ENCODE results near the gene FGF3. TPM values are rescaled to one million over a fixed set of nuclear protein-coding genes. Genes with fewer than 3 reads are reported as not detected.

Gene FGF3
- total and polyA plus RNA-seq, 10 of the 15 experiments (the other 5 are each of a cell fraction or from before 2014, with no cell fraction given) = not detected

DNA sequence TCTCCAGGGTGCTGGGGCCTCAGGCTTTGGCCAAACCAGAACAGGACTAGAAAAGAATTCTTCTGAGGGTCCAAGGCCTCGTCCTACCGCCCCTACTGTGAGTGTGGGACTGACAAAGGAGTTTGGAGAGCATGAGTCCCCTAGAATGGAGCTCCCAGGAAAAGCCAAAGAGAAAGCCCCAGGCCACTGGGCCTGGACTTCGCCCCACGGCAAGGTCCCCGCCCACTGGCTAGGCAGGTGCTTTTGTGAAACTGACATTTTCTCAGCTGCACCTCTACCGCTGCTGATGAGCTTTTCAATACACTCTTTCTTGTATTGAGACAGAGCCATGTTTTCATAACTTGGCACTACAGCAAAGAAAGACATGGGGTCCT lies 9.7 kb upstream of the FGF3 start (continued):
- TF ChIP-seq ZNF384 (IDR thresholded peaks at IDR 0.05; ENCODE audit: borderline replicate concordance, low read depth, low read length) (no peak), LARP7 (IDR thresholded peaks at IDR 0.05) (no peak)

- no peaks in the 10 kb centered on the region for H4K20me1 ChIP-seq (ENCODE audit: control insufficient read depth, insufficient read depth)
- TF ChIP-seq FOS (IDR thresholded peaks at IDR 0.05; ENCODE audit: borderline replicate concordance, extremely low read depth, insufficient read length) = no peak
- TF ChIP-seq, protein P1, sequence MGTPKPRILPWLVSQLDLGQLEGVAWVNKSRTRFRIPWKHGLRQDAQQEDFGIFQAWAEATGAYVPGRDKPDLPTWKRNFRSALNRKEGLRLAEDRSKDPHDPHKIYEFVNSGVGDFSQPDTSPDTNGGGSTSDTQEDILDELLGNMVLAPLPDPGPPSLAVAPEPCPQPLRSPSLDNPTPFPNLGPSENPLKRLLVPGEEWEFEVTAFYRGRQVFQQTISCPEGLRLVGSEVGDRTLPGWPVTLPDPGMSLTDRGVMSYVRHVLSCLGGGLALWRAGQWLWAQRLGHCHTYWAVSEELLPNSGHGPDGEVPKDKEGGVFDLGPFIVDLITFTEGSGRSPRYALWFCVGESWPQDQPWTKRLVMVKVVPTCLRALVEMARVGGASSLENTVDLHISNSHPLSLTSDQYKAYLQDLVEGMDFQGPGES (IDR thresholded peaks at IDR 0.05) = no peak
- no peak for TF ChIP-seq NR2F1 (conservative IDR thresholded peaks at IDR 0.05)
- TF ChIP-seq IKZF1 (conservative IDR thresholded peaks at IDR 0.05) = no peak
- no peak for TF ChIP-seq EP300 (IDR thresholded peaks at IDR 0.05; ENCODE audit: borderline replicate concordance in 1 of 2, control insufficient read depth in 1 of 2, low read depth in 2 of 2, low read length in 2 of 2)
- TF ChIP-seq, protein P2, sequence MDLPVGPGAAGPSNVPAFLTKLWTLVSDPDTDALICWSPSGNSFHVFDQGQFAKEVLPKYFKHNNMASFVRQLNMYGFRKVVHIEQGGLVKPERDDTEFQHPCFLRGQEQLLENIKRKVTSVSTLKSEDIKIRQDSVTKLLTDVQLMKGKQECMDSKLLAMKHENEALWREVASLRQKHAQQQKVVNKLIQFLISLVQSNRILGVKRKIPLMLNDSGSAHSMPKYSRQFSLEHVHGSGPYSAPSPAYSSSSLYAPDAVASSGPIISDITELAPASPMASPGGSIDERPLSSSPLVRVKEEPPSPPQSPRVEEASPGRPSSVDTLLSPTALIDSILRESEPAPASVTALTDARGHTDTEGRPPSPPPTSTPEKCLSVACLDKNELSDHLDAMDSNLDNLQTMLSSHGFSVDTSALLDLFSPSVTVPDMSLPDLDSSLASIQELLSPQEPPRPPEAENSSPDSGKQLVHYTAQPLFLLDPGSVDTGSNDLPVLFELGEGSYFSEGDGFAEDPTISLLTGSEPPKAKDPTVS (IDR thresholded peaks at IDR 0.05; ENCODE audit: low read depth, low read length) = no peak
- no peak for TF ChIP-seq NKRF (conservative IDR thresholded peaks at IDR 0.05)
- TF ChIP-seq SMAD1 (IDR thresholded peaks at IDR 0.05; ENCODE audit: low read depth, partially characterized antibody) = no peak
- H3K9me3 ChIP-seq (replicated peaks; ENCODE audit: control insufficient read depth, insufficient read depth, low read length) = no peaks in the 10 kb centered on the region
- SMC1A ChIA-PET (ENCODE audit: uncharacterized antibody, unreplicated experiment) = no interaction called here
- no peak for DNase-seq (ENCODE audit: low read depth, low spot score)
- POLR2A ChIA-PET = no interaction called here
- no peaks in the 10 kb centered on the region; a peak in 2 of 4 replicates for H3K27me3 ChIP-seq (replicated peaks in 1 of 2; ENCODE audit: control insufficient read depth in 2 of 2, insufficient read depth in 2 of 2, low read length in 1 of 2)
- no peak overlapping the region for H3K4me3 ChIP-seq
- intact Hi-C loops (cut with micrococcal nuclease; ENCODE audit: unreplicated experiment) (no loop called here), in situ Hi-C loops (cut with MboI) (no loop called here)
- ATAC-seq = no peak
- no peak overlapping the region for H3K27ac ChIP-seq (ENCODE audit: control insufficient read depth, insufficient read depth)
- no peak overlapping the region for H2AFZ ChIP-seq (ENCODE audit: control insufficient read depth, low read depth, low read length)
- H3K9ac ChIP-seq (ENCODE audit: control insufficient read depth, insufficient read depth, low read length) = no peak overlapping the region
- RAD21 ChIA-PET (ENCODE audit: unreplicated experiment) = no interaction called here
- no peaks in the 10 kb centered on the region for H3K4me1 ChIP-seq (ENCODE audit: control insufficient read depth, insufficient read depth, low read length)
- no TSS peak for BruUV-seq (replicated peaks)
- no peak overlapping the region for H3K4me2 ChIP-seq (ENCODE audit: control insufficient read depth, insufficient read depth)
- no peak for FAIRE-seq
- no peaks in the 10 kb centered on the region for H3K79me2 ChIP-seq (ENCODE audit: control insufficient read depth, insufficient read depth, low read length)
- WGBS (ENCODE audit: insufficient coverage, insufficient replicate concordance, low lambda C conversion rate, missing lambda C conversion rate) = 39% methylated on average over 11 of the region's 12 CpGs
- no peaks in the 10 kb centered on the region for H3K36me3 ChIP-seq (ENCODE audit: control insufficient read depth in 2 of 2, insufficient read depth in 2 of 2, low read length in 1 of 2)
- CTCF ChIA-PET = no interaction called here
These were observed 9.2 kb upstream of the FGF3 start for GRCh38 chr11:69828276-69828970.
